Measurements from ENCODE around the gene PRRC2B.

DNA sequence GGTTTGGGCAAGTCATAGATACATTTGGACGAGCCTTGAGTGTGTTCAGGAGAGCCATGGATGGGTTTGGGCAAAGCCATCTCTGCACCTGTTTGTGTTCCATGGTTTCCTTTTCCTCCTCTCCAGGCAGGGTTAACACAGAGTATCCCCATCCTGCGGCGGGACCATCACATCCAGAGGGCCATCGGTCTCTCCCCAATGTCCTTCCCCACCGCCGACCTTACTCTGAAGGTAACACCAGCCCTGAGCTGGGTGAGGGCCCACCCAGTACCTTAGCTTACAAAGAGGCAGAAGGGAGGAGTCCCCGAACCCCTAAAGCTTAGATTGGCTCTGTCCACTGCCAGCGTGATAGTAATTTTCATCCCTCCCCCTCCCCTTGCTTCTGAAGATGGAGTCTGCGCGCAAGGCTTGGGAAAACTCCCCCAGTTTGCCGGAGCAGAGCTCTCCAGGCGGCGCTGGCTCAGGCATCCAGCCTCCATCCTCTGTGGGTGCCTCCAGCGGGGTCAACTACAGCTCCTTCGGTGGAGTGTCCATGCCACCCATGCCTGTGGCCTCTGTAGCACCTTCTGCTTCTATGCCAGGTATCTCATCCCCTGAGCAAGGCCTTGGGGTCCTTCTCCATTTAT is 90.8 kb downstream of the PRRC2B start:
- TF ChIP-seq CTCF (IDR thresholded peaks at IDR 0.05 in 8 of 11, conservative IDR thresholded peaks at IDR 0.05 in 3 of 11): no peak
- TF ChIP-seq POLR2A (IDR thresholded peaks at IDR 0.05): no peak
- no peak for TF ChIP-seq POLR2AphosphoS5 (IDR thresholded peaks at IDR 0.05)

Data from spleen (tissue), 7 donors.